ENCODE results near the gene PTPN7. TPM values are rescaled to one million over a fixed set of nuclear protein-coding genes. Genes with fewer than 3 reads are reported as not detected.
A peak's percentile ranks its signal among the peaks of the same experiment; 100 is the strongest.

The PTPN7 gene
- total RNA-seq, 1 donor from 2014 or later = not detected

DNA sequence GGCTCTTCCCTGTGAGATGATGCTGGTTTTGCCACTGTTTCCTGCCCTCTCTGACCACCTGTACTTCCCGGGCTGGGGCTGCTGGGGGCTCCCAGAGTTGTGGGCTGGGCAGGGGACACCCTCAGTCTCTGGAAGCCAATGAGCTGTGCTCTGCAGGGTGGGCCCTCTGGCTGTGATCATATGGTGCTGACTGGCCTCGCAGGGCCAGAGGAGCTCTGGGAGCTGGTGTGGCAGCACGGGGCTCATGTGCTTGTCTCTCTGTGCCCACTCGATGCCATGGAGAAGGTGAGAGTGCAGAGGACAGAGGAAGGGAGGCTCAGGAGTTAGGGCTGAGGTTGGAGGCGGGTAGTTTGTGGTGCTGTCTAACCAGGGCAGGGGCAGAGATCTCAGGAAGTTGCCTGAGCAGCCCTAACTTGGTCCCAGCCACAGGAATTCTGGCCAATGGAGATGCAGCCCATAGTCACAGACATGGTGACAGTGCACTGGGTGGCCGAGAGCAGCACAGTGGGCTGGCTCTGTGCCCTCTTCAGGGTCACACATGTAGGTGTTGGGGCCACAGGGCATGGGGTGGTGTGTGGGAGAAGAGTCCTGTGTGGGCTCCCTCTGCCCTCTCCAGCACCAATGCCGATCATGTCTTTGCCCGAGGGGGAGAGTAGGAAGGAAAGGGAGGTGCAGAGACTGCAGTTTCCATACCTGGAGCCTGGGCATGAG lies 27.4 kb upstream of the PTPN7 start:
- Mint-ChIP-seq H3K4me1 (ENCODE audit: unreplicated experiment) (peaks cover 10% of the 10 kb centered on the region), H3K36me3 (ENCODE audit: unreplicated experiment) (no peaks in the 10 kb centered on the region), H3K27me3 (ENCODE audit: unreplicated experiment) (peaks cover 6% of the 10 kb centered on the region), H3K4me3 (ENCODE audit: unreplicated experiment) (no peak overlapping the region), H3K27ac (ENCODE audit: unreplicated experiment) (no peak overlapping the region), H3K9me3 (ENCODE audit: unreplicated experiment) (no peaks in the 10 kb centered on the region)
- DNase-seq (ENCODE audit: extremely low spot score, unreplicated experiment) = no peak
- TF ChIP-seq, protein P1, sequence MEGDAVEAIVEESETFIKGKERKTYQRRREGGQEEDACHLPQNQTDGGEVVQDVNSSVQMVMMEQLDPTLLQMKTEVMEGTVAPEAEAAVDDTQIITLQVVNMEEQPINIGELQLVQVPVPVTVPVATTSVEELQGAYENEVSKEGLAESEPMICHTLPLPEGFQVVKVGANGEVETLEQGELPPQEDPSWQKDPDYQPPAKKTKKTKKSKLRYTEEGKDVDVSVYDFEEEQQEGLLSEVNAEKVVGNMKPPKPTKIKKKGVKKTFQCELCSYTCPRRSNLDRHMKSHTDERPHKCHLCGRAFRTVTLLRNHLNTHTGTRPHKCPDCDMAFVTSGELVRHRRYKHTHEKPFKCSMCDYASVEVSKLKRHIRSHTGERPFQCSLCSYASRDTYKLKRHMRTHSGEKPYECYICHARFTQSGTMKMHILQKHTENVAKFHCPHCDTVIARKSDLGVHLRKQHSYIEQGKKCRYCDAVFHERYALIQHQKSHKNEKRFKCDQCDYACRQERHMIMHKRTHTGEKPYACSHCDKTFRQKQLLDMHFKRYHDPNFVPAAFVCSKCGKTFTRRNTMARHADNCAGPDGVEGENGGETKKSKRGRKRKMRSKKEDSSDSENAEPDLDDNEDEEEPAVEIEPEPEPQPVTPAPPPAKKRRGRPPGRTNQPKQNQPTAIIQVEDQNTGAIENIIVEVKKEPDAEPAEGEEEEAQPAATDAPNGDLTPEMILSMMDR (IDR thresholded peaks at IDR 0.05) = no peak

DNA sequence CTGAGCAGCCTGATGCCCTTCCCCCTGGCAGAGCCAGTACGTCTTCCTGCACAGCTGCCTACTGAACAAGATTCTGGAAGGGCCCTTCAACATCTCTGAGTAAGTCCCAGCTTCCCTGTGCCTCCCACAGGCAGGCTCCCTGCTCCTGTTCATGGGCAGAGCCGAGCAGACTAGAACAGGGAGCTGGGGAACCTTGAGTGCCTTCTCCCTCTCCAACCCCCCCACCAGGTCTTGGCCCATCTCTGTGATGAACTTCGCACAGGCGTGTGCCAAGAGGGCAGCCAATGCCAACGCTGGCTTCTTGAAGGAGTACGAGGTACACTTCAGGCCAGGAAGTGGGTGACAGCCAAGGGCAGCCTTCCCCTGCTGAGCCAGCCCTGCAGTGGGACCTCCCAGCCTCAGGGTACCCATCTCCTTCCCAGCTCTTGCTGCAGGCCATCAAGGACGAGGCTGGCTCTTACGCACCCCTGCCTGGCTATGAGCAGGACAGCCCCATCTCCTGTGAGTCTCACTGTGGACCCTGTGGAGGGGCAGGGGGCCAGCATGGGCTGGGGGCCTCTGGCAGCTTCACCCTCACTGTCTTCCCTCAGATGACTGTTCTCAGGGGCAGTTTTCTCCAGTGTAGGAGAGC lies 26.8 kb upstream of the PTPN7 start:
- H3K36me3 Mint-ChIP-seq (ENCODE audit: unreplicated experiment) = no peaks in the 10 kb centered on the region
- H3K4me1 Mint-ChIP-seq (ENCODE audit: unreplicated experiment) = peaks cover 7% of the 10 kb centered on the region
- no peak overlapping the region for H3K4me3 Mint-ChIP-seq (ENCODE audit: unreplicated experiment)
- no peak overlapping the region for H3K27ac Mint-ChIP-seq (ENCODE audit: unreplicated experiment)
- TF ChIP-seq, protein P1 (IDR thresholded peaks at IDR 0.05) = no peak
- H3K27me3 Mint-ChIP-seq (ENCODE audit: unreplicated experiment) = peaks cover 6% of the 10 kb centered on the region
- H3K9me3 Mint-ChIP-seq (ENCODE audit: unreplicated experiment) = no peaks in the 10 kb centered on the region
- DNase-seq (ENCODE audit: extremely low spot score, unreplicated experiment) = no peak

DNA sequence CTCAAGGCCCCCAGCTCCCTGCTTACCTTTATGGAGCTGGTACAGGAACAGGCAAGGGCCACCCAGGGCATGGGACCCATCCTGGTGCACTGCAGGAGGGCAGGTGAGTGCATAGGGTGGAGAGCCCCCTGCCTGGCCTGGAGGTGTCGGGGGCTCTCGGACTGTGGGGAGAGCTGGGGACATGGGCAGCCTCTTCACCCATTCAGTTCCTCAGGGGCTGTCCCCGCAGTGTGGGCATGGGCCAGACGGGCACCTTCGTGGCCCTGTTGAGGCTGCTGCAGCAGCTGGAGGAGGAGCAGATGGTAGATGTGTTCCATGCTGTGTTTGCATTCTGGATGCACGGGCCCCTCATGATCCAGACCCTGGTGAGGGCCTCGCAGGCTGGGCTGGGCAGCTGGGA lies 25.9 kb upstream of the PTPN7 start:
- no peaks in the 10 kb centered on the region for H3K9me3 Mint-ChIP-seq (ENCODE audit: unreplicated experiment)
- H3K27me3 Mint-ChIP-seq (ENCODE audit: unreplicated experiment) = peaks cover 6% of the 10 kb centered on the region
- no peak overlapping the region for H3K27ac Mint-ChIP-seq (ENCODE audit: unreplicated experiment)
- TF ChIP-seq, protein P1 (IDR thresholded peaks at IDR 0.05) = no peak
- no peak overlapping the region for H3K4me3 Mint-ChIP-seq (ENCODE audit: unreplicated experiment)
- H3K36me3 Mint-ChIP-seq (ENCODE audit: unreplicated experiment) = no peaks in the 10 kb centered on the region
- peaks cover 7% of the 10 kb centered on the region for H3K4me1 Mint-ChIP-seq (ENCODE audit: unreplicated experiment)
- no peak for DNase-seq (ENCODE audit: extremely low spot score, unreplicated experiment)

DNA sequence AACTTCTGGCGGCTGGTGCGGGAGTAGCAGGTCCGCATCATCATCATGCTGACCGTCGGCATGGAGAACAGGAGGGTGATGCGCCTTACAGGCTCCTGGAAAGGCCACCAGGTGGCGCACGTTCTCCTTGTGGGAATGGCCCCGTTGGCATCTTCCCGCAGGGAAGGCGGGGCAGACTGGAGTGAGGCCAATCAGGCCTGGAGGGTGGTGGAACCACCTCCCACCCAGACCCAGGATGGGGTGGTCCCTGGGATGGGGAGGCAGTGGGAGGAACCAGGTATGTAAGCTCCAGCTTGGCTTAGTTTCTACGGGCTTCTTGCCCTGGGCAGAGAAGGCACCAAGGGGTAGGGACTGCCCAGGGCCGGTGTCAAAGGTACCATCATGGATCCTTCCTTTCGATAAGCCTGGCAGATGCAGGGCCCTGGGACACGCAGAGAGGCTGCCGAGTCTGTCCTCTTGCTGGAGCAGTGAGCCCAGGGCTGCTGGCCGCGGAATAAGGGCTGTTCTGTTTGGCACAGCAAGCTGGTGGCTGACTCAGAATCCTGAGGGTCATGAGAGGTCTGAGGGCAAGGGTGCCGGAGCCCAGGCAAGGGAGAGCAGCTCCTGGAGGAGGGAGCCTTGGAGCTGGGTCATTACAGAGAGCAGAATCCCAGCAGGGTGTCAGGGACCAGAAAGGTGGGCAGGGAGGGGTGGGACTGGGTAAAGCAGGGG lies 24.5 kb upstream of the PTPN7 start:
- no peaks in the 10 kb centered on the region for H3K9me3 Mint-ChIP-seq (ENCODE audit: unreplicated experiment)
- H3K27ac Mint-ChIP-seq (ENCODE audit: unreplicated experiment) = no peak overlapping the region
- H3K27me3 Mint-ChIP-seq (ENCODE audit: unreplicated experiment) = peaks cover 8% of the 10 kb centered on the region
- peaks cover 7% of the 10 kb centered on the region for H3K4me1 Mint-ChIP-seq (ENCODE audit: unreplicated experiment)
- no peaks in the 10 kb centered on the region for H3K36me3 Mint-ChIP-seq (ENCODE audit: unreplicated experiment)
- peak; percentile 94 for DNase-seq (ENCODE audit: extremely low spot score, unreplicated experiment)
- H3K4me3 Mint-ChIP-seq (ENCODE audit: unreplicated experiment) = no peak overlapping the region
- TF ChIP-seq, protein P1 (IDR thresholded peaks at IDR 0.05) = peak; percentile 91
